Activated CD4-positive, alpha-beta T cell treated with anti-CD3 and anti-CD28 coated beads, Interleukin-2, amount 50 U/mL, for 24 hours (primary cell): ENCODE results near the gene GPS2.
"Not testable (repeated sequence)": the region's sequence is repeated elsewhere in the genome, so short reads cannot be mapped to it uniquely, and the experiment has no call there.

Experiments used
- DNase-seq, 2 donors: peaks; one replicate each; pipeline ENCODE4 v3.0.0-alpha.2; 2020; ENCODE audit warnings: low read depth in 1 of 2, low spot score in 1 of 2

The GPS2 gene

DNA sequence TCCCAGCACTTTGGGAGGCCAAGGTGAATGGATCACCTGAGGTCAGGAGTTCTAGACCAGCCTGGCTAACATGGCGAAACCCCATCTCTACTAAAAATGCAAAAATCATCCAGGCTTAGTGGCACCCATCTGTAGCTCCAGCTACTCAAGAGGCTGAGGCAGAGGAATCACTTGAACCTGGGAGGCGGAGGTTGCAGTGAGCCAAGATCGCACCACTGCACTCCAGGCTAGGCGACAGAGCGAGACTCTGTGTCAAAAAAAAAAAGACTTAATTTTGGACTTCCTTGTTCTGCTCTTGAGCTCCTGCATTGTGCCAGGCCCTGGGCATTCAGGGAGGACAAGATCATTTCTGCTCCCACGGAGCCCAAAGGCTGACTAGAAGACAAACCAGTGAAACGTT lies 22.4 kb upstream of the GPS2 start:
- DNase-seq: not testable (repeated sequence)

- DNase-seq: peak; percentile 60 to 78
These were observed 21.3 kb upstream of the GPS2 start, which contains the start of gene ACAP1 for GRCh38 chr17:7336240-7337175. Gene ACAP1 (plus strand): TSS chr17:7336529. CDS start chr17:7336735, 206 bp downstream.

GRCh38 chr17:7335765-7336164 lies 20.6 kb upstream of the GPS2 start:
- DNase-seq: not testable (repeated sequence)

DNA sequence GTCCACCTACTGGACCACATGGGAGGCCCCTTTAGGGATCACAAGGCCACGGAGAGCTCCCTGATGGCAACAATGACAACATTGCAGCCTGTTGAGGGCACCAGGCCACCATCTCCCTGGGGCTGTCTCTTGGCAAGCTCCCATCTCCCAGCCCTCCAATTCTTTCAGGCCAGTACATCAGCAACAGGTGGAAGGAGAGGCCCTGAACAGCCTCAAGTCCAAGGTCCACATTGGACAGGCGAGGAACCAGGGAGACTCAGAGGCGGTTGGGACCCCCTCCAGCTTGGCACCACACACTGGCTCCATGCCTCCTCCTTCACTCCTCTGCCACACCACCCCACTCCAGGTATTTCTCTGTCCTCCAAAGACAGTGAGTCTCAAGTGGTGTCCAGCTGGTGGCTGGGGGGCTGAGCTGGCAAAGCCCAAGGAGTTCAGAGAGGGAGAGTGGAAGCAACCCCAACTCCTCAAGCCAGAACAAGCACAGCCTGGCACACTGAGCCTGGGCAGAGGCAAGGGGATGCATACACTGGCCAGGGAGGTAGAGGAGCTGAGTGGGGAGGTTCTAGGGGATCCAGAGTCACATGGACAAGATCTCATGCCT lies 19.9 kb upstream of the GPS2 start:
- no peak for DNase-seq

DNA sequence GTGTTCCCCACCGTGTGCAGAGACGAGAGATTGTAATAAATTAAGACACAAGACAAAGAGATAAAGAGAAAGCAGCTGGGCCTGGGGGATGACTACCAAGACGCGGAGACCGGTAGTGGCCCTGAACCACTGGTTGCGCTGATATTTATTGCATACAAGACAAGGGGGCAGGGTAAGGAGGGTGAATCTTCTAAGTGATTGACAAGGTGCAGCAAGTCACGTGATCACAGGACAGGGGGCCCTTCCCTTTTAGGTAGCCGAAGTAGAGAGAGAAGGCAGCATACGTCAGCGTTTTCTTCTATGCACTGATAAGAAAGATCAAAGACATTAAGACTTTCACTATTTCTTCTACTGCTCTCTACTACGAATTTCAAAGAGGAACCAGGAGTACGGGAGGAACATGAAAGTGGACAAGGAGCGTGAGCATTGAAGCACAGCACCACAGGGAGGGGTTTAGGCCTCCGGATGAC lies 17.5 kb upstream of the GPS2 start:
- not testable (repeated sequence) for DNase-seq

GRCh38 chr17:7332111-7332510 lies 17.0 kb upstream of the GPS2 start:
- DNase-seq: no peak

- DNase-seq: no peak
These were observed 15.5 kb upstream of the GPS2 start for GRCh38 chr17:7330638-7331015.

DNA sequence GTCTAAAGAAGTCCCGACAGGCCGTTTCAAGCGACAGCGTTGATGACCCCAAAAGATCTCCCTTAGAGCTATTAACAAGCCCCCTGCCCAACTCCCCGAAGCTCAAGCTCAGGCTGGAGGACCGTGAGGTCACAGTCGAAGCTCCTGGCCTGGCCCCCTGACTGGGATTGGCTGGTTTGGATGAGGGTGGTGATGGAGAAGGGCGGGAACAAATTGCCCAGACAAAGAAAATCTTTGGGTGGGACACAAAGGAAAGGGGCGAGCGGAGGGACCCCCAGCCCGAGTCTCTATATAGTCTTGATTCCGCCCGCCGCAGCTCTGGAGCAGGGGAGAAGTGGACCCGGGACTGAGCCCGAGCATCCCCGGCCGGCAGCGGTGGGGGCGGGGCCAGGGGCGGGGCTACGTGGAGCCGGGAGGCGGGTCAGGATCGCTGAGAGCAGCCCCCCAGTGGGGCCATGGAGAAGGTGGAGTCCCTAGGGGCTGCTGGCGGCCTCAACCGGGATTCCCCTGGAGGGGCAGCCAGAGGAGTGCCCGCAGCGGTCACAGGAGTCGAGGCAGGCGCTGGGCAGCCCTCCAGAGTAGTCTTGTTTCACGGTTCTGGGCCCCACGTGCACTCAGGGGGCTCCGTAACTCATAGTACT lies 15.0 kb upstream of the GPS2 start:
- DNase-seq: peak in 1 of 2 donors; percentile 72

- DNase-seq: peak; percentile 90 to 94
These were observed 14.3 kb upstream of the GPS2 start for GRCh38 chr17:7329374-7329996.

- no peak for DNase-seq
These were observed 13.7 kb upstream of the GPS2 start, which contains the start of gene NEURL4 for GRCh38 chr17:7328840-7329373. Gene NEURL4 (minus strand): TSS chr17:7329335. CDS start chr17:7329312, 23 bp downstream.

DNA sequence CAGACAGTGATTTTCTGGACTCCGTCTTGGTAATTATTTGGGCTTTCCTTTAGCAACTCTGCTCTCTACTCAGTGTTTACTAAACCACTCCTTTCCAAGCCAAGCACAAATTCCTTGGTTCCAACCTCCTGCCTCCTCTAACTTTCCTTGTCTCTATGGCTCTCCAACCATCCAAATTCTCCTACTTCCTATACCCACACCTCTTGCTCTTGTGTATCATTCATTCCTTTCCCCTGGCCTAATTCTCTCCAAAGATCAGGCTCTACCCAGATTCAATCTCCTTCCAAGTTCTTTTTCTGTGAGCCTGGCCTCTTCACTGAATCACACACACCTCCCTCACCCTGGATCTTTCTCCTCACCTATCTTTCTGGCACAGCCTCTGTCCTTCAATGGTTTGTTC lies 12.8 kb upstream of the GPS2 start:
- no peak for DNase-seq

- DNase-seq: no peak
These were observed 12.3 kb upstream of the GPS2 start for GRCh38 chr17:7327501-7327900.

DNA sequence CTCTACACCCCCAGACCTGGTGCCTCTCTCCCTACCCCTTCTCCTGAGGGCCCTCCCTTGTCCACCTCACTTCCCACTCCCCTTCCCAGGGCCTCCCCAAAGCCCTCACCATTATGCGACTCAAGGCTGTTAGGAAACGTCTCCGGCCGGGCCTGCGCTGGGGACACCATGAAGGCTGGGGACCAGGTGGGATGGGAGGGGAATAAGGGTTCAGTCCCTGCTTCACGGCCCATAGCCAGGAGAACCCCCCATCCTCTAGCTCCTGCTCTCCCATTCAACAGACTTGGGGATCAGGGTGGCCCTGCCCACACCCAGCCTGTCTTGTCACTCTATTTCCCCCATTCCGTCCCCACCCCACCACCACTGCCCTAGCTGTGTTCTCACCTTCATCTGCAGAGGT lies 11.9 kb upstream of the GPS2 start:
- DNase-seq: no peak

- no peak for DNase-seq
These were observed 11.0 kb upstream of the GPS2 start for GRCh38 chr17:7326186-7326585.

- no peak for DNase-seq
These were observed 9.9 kb upstream of the GPS2 start for GRCh38 chr17:7325031-7325528.

DNA sequence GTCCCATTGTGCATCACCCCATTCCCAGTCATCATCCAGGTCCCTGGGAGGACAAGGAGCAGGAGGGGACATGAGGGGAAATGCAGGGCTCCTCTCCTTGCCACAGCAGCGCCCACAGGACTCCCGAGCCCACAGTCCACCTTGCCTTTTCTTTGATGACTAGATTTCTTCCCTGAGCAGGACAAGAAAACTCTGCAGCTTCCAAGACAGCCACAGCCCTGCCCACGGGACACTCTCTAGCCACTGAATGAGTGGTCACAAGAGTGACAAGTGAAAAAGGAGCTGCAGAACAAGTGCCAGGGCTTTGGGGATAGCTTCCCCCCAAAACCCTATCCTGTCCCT lies 9.2 kb upstream of the GPS2 start:
- DNase-seq: no peak

DNA sequence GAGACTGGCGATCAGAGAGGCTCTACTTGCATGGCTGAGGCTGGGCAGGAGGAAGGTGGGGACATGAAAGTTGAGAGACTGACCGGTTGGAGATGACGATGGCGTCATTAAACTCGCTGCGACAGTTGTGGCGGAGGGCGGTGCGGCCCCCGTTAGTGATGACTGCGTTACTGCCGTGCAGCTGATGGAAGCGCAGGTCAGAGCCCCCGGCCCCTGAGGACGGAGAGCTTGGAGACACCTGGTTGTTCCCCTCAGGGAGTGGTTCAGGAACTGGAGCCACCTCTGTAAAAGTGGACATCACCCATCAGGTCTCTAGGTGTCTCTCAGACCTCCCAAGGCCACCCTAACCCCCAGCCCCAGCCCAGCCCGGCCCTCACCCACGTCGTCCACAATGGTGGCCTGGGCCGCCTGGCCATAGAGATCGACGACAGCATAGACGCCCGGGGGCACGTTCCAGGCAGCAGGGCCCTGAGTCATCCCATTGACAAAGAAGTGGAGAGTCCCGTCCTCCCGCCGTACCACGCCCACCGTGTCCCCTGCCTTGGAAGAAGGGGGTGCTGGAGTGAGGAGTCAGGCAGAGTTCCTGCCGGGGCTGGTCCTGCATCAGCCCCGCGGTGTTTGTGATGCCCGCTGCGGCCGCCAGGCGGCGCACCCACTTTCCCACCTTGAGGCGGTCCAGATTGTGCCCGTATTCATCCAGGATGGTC lies 8.7 kb upstream of the GPS2 start:
- DNase-seq: peak in 1 of 2 donors; percentile 41

GRCh38 chr17:7322520-7323194 lies 7.5 kb upstream of the GPS2 start:
- DNase-seq: no peak

GRCh38 chr17:7321466-7321865 lies 6.3 kb upstream of the GPS2 start:
- no peak for DNase-seq
